Measurements from ENCODE around the gene RNF214. TPM values are rescaled to one million over a fixed set of nuclear protein-coding genes. Genes with fewer than 3 reads are reported as not detected.

The RNF214 gene
- total RNA-seq, 2 experiments from 2014 or later, result 12.9 to 15.8 TPM

DNA sequence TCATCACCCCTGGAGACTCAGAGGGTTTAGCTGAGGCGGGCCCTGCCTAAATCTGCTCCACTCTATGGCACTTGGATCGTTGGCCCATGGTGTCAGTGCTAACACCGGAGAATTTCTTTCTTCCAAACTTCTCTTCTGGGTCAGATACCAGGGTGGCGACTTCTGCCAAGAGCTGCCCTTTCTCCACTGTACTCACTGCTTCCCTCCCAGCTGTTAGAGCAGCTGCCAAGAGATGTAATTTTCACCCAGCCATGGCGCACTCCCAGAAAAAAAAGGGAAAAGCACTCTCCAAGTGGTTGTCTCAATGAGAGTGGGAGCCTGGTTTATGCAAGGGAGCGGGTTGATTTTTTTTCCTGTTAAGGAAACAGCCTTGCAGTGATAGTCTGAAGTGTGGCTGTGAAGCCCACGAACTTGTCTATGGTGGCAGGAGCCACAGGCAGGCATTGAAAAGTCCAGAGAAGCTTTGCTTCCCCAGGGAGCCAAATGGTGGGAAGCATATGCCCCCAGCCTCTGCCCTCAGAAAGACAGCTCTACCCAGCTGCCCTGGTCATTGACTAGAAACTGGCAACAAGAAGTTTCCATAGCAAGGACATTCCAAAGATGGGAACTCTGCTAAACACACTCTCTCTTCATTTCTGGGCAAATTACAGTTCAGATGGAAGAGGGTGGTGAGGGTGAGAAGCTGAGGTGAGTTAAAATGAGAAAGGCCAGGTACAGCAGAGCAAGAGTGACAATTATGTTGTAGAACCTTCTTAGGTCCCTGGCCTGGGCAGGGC, 11.3 kb upstream of the RNF214 start:
- peaks cover 1% of the 10 kb centered on the region for H3K4me1 Mint-ChIP-seq (ENCODE audit: low read depth)
- H3K27me3 Mint-ChIP-seq, result no peaks in the 10 kb centered on the region
- TF ChIP-seq, protein P1, sequence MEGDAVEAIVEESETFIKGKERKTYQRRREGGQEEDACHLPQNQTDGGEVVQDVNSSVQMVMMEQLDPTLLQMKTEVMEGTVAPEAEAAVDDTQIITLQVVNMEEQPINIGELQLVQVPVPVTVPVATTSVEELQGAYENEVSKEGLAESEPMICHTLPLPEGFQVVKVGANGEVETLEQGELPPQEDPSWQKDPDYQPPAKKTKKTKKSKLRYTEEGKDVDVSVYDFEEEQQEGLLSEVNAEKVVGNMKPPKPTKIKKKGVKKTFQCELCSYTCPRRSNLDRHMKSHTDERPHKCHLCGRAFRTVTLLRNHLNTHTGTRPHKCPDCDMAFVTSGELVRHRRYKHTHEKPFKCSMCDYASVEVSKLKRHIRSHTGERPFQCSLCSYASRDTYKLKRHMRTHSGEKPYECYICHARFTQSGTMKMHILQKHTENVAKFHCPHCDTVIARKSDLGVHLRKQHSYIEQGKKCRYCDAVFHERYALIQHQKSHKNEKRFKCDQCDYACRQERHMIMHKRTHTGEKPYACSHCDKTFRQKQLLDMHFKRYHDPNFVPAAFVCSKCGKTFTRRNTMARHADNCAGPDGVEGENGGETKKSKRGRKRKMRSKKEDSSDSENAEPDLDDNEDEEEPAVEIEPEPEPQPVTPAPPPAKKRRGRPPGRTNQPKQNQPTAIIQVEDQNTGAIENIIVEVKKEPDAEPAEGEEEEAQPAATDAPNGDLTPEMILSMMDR (IDR thresholded peaks at IDR 0.05), result no peak
- Histone ChIP-seq H3K9me3 (ENCODE audit: control insufficient read depth in 1 of 2, insufficient read depth in 1 of 2, low read length in 2 of 2) (no peaks in the 10 kb centered on the region), H3K4me3 (ENCODE audit: low read length) (no peak overlapping the region), H3K27ac (ENCODE audit: low read depth in 1 of 2, low read length in 2 of 2) (no peak overlapping the region), H3K27me3 (ENCODE audit: control insufficient read depth in 1 of 2, insufficient read depth in 2 of 2, low read length in 2 of 2) (no peaks in the 10 kb centered on the region), H3K4me1 (ENCODE audit: insufficient read depth, low read length) (peaks cover 13% of the 10 kb centered on the region), H3K36me3 (ENCODE audit: insufficient read depth, low read length) (peaks cover 95% of the 10 kb centered on the region)
- intact Hi-C loops (cut with DNase I, micrococcal nuclease), result no loop called here
- no peak overlapping the region for H3K27ac Mint-ChIP-seq
- ChIA-PET CTCF (interaction anchor here (1.1 kb wide), 1 partner anchor 489 kb away, joined by 3 read pairs; no protein-coding TSS in a partner anchor), POLR2A (interaction anchor here (1.0 to 2.9 kb wide), 3 partner anchors 9 to 42 kb away, joined by 3 to 19 read pairs (median 7); partner anchors contain the start of genes PCSK7, RNF214 and SIDT2)
- H3K36me3 Mint-ChIP-seq (ENCODE audit: low read depth), result peaks cover 99% of the 10 kb centered on the region
- H3K9me3 Mint-ChIP-seq, result no peaks in the 10 kb centered on the region
- ATAC-seq (ENCODE audit: poor library complexity) (no peak), DNase-seq (no peak)
- H3K4me3 Mint-ChIP-seq, result no peak overlapping the region

DNA sequence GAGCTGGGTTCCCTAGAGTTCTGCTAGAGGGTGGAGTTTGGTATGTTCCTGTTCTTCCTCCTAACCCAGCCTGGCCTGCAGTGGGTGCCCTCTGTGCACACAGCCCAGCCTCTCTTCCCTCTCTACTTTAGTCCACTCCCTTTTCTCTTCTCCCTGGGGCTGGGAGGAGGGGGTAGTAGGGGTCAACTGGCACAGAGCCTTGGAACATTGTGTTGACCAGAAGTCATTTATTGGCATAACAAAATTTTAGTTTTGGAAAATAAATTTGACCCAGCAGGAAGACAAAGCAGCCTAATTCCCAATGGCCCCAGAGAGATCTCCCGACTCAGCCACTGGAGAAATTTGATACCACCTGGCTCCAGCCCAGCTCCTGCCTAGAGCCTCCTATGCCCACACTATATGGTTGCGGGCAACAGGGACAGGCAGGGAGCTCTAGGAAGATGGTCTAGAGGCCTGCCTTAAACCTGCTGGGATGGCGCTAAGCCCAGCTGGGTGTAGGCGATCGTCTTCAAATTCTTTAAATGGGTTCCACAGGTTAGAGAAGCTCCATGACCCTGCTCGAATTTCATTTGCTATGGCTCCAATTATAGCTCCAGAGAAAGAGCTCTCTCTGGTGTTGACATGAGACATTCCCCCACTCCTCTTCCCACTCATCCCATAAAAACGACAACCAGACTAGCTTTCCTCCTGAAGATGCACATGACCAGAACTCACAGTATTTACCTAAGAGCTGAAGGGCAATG, 10.5 kb upstream of the RNF214 start:
- Histone ChIP-seq H3K9me3 (ENCODE audit: control insufficient read depth in 1 of 2, insufficient read depth in 1 of 2, low read length in 2 of 2) (no peaks in the 10 kb centered on the region), H3K4me3 (ENCODE audit: low read length) (no peak overlapping the region), H3K27ac (ENCODE audit: low read depth in 1 of 2, low read length in 2 of 2) (no peak overlapping the region), H3K36me3 (ENCODE audit: insufficient read depth, low read length) (peaks cover 97% of the 10 kb centered on the region), H3K27me3 (ENCODE audit: control insufficient read depth in 1 of 2, insufficient read depth in 2 of 2, low read length in 2 of 2) (no peaks in the 10 kb centered on the region), H3K4me1 (ENCODE audit: insufficient read depth, low read length) (peaks cover 21% of the 10 kb centered on the region)
- TF ChIP-seq, protein P1 (IDR thresholded peaks at IDR 0.05), result no peak
- peaks cover 99% of the 10 kb centered on the region for H3K36me3 Mint-ChIP-seq (ENCODE audit: low read depth)
- no peaks in the 10 kb centered on the region for H3K9me3 Mint-ChIP-seq
- no peak overlapping the region for H3K27ac Mint-ChIP-seq
- H3K4me1 Mint-ChIP-seq (ENCODE audit: low read depth), result peaks cover 9% of the 10 kb centered on the region
- no peak for DNase-seq
- no peak for ATAC-seq (ENCODE audit: poor library complexity)
- intact Hi-C loops (cut with DNase I, micrococcal nuclease), result no loop called here
- H3K4me3 Mint-ChIP-seq, result no peak overlapping the region
- ChIA-PET CTCF (interaction anchor here (1.1 kb wide), 1 partner anchor 490 kb away, joined by 3 read pairs; no protein-coding TSS in a partner anchor), POLR2A (interaction anchor here (0.7 to 2.9 kb wide), 4 partner anchors 9 to 43 kb away, joined by 3 to 19 read pairs (median 5); partner anchors contain the start of genes PCSK7, RNF214 and SIDT2)
- no peaks in the 10 kb centered on the region for H3K27me3 Mint-ChIP-seq

DNA sequence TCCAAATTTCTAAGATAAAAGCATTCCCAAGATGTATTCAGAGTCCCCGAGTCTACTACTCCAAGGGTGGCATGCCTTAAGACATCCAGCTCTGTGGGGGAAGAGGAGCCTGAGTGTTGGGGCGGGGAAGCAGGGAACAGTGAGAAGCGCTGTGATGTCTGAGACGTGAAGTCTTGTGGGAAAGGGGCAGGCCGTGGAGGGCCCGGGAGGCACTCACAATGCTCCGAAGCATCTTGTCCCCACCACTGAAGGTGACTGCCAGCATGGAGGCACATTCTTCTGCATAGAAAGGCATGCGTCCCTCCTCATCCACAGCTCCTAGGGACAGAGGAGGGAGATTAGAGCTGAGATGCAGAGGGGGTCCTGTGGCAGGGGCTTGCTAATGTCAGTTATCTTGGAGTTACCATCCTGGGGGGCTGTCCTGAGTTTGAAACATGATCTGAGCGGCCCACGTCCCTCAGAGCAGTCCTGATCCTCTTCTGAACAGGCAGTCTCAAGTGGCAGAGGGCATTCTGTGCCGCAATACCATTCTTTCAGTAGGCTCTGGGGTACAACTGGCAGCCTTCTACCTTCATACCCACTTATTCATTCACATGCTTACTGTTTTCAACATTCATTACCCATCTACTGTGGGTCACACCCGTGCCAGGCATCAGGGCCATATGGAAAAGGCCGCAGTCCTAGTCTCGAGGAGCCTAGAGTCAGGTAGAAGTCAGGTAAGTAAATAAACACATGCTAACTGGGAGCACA, 9.3 kb upstream of the RNF214 start:
- no peak overlapping the region for H3K4me3 ChIP-seq (ENCODE audit: low read length)
- ChIA-PET CTCF (no interaction called here), POLR2A (interaction anchor here (1.9 kb wide), 1 partner anchor 44 kb away, joined by 7 read pairs; the partner anchor contains the start of gene SIDT2)
- intact Hi-C loops (cut with DNase I, micrococcal nuclease), result no loop called here
- Mint-ChIP-seq H3K9me3 (no peaks in the 10 kb centered on the region), H3K27ac (no peak overlapping the region), H3K36me3 (ENCODE audit: low read depth) (peaks cover 99% of the 10 kb centered on the region), H3K4me3 (no peak overlapping the region), H3K27me3 (no peaks in the 10 kb centered on the region), H3K4me1 (ENCODE audit: low read depth) (peaks cover 16% of the 10 kb centered on the region)
- ATAC-seq (ENCODE audit: poor library complexity) (no peak), DNase-seq (no peak)
- H3K27me3 ChIP-seq (ENCODE audit: control insufficient read depth in 1 of 2, insufficient read depth in 2 of 2, low read length in 2 of 2), result no peaks in the 10 kb centered on the region
- H3K36me3 ChIP-seq (ENCODE audit: insufficient read depth, low read length), result peaks cover 97% of the 10 kb centered on the region
- TF ChIP-seq, protein P1 (IDR thresholded peaks at IDR 0.05), result no peak
- no peak overlapping the region for H3K27ac ChIP-seq (ENCODE audit: low read depth in 1 of 2, low read length in 2 of 2)
- peaks cover 26% of the 10 kb centered on the region for H3K4me1 ChIP-seq (ENCODE audit: insufficient read depth, low read length)
- H3K9me3 ChIP-seq (ENCODE audit: control insufficient read depth in 1 of 2, insufficient read depth in 1 of 2, low read length in 2 of 2), result no peaks in the 10 kb centered on the region

All from CD4-positive, alpha-beta T cell (primary cell).